GM12878 (cell line): ENCODE measurements around the gene TC2N. TPM values are rescaled to one million over a fixed set of nuclear protein-coding genes. Genes with fewer than 3 reads are reported as not detected.

ENCODE experiments used
- ATAC-seq: fragments of 200-7000 bp; cut with Tn5 transposase; 3 replicates; pipeline ENCODE4 v1.9.1; 2020; ENCODE audit warnings: mild to moderate bottlenecking, moderate library complexity
- BruUV-seq: library from RNA; stranded (reverse); fragments of 400-500 nt; replicated peaks from 2 replicates; lab custom pipeline; 2021; lab: Mats Ljungman, UMichigan
- CTCF ChIA-PET: fragments of 300-600 bp; sonication (Branson Sonifier 250); formaldehyde crosslinking; extraction: SDS; loops from one replicate; lab custom pipeline; 2021; ENCODE audit warnings: inconsistent platforms; lab: Yijun Ruan, JAX
- POLR2A ChIA-PET: fragments of 350-600 bp; formaldehyde crosslinking; extraction: SDS; loops from one replicate; lab custom pipeline; 2021; ENCODE audit warnings: inconsistent platforms; lab: Charles Lee
- RAD21 ChIA-PET: fragments of 300-600 bp; sonication (Branson Sonifier 250); formaldehyde crosslinking; loops from one replicate; lab custom pipeline; 2023; ENCODE audit warnings: antibody characterized with exemption; ENCODE audit not compliant: unreplicated experiment; lab: Charles Lee
- SMC1A ChIA-PET: fragments of 300-600 bp; sonication (Branson Sonifier 250); formaldehyde crosslinking; loops from one replicate; lab custom pipeline; 2023; ENCODE audit not compliant: unreplicated experiment, uncharacterized antibody; lab: Charles Lee
- DNase-seq: peaks from one replicate; pipeline ENCODE4 v3.0.0-alpha.2; 2011; ENCODE audit warnings: low read depth, low spot score
- FAIRE-seq: peaks from 3 replicates; lab custom pipeline; 2011; peaks lifted over from hg19 to GRCh38; lab: Jason Lieb, UNC
- H2AFZ ChIP-seq: 2 replicates; pipeline ENCODE4 v1.6.0; 2011; ENCODE audit warnings: low read depth, low read length, control low read depth; ENCODE audit not compliant: control insufficient read depth
- H3K27ac ChIP-seq: 2 replicates; pipeline ENCODE4 v1.5.1; 2011; ENCODE audit warnings: control low read depth; ENCODE audit not compliant: control insufficient read depth, insufficient read depth
- H3K27me3 ChIP-seq, 2 experiments: replicated peaks in 1 of 2; 2 replicates each; pipeline versions ENCODE4 v1.6.0 to v1.6.1; 2011; ENCODE audit warnings: low read length in 1 of 2; ENCODE audit not compliant: control insufficient read depth in 2 of 2, insufficient read depth in 2 of 2
- H3K36me3 ChIP-seq, 2 experiments: 2 replicates each; pipeline ENCODE4 v1.5.1; 2011; ENCODE audit warnings: low read length in 1 of 2; ENCODE audit not compliant: control insufficient read depth in 2 of 2, insufficient read depth in 2 of 2
- H3K4me1 ChIP-seq: 2 replicates; pipeline ENCODE4 v1.6.1; 2011; ENCODE audit warnings: mild to moderate bottlenecking, low read length, moderate library complexity, mixed read lengths; ENCODE audit not compliant: control insufficient read depth, insufficient read depth
- H3K4me2 ChIP-seq: 2 replicates; pipeline ENCODE4 v1.6.0; 2011; ENCODE audit warnings: control low read depth; ENCODE audit not compliant: control insufficient read depth, insufficient read depth
- H3K4me3 ChIP-seq: fragments of 200-600 bp; sonication (generic); 2 replicates; pipeline ENCODE4 v1.5.1; 2016
- H3K79me2 ChIP-seq: 2 replicates; pipeline ENCODE4 v1.6.0; 2011; ENCODE audit warnings: low read length; ENCODE audit not compliant: control insufficient read depth, insufficient read depth
- H3K9ac ChIP-seq: 2 replicates; pipeline ENCODE4 v1.8.0; 2011; ENCODE audit warnings: low read length, control low read depth, mixed read lengths; ENCODE audit not compliant: control insufficient read depth, insufficient read depth
- H3K9me3 ChIP-seq: replicated peaks from 3 replicates; pipeline ENCODE4 v1.5.1; 2011; ENCODE audit warnings: mild to moderate bottlenecking, low read length; ENCODE audit not compliant: control insufficient read depth, insufficient read depth
- H4K20me1 ChIP-seq: 2 replicates; pipeline ENCODE4 v1.6.0; 2011; ENCODE audit not compliant: control insufficient read depth, insufficient read depth
- BHLHE40 ChIP-seq, 2 experiments: fragments of 450-650 bp in 1 of 2; IDR thresholded peaks; 2 replicates each; pipeline ENCODE4 v1.6.1; 2011 to 2017; ENCODE audit warnings: low read depth in 2 of 2, borderline replicate concordance in 1 of 2, improper control_type of control experiment in 1 of 2, low read length in 1 of 2, mild to moderate bottlenecking in 1 of 2
- ESRRA ChIP-seq: IDR thresholded peaks from 2 replicates; pipeline ENCODE4 v1.6.1; 2012; ENCODE audit warnings: mild to moderate bottlenecking, low read length, improper control_type of control experiment
- ETV6 ChIP-seq, 2 experiments: fragments of 450-650 bp in 1 of 2; IDR thresholded peaks in 1 of 2; conservative IDR thresholded peaks in 1 of 2; 2 replicates each; pipeline ENCODE4 v1.6.1; 2014; ENCODE audit warnings: antibody characterized with exemption in 1 of 2, borderline replicate concordance in 1 of 2, low read depth in 1 of 2, mild to moderate bottlenecking in 1 of 2, moderate library complexity in 1 of 2
- MXI1 ChIP-seq: fragments of 150-350 bp; IDR thresholded peaks from 2 replicates; pipeline ENCODE4 v1.6.1; 2011; ENCODE audit warnings: low read depth, mild to moderate bottlenecking, inconsistent platforms, low read length, improper control_type of control experiment
- NR2C2 ChIP-seq: IDR thresholded peaks from 2 replicates; pipeline ENCODE4 v1.6.1; 2011; ENCODE audit warnings: borderline replicate concordance, low read depth; ENCODE audit not compliant: control insufficient read depth, insufficient read length
- POLR2A ChIP-seq: IDR thresholded peaks from 2 replicates; pipeline ENCODE4 v1.6.1; 2011; ENCODE audit warnings: low read depth, mild to moderate bottlenecking, low read length
- SIN3A ChIP-seq: IDR thresholded peaks from 2 replicates; pipeline ENCODE4 v1.6.1; 2012; ENCODE audit warnings: low read depth, low read length, improper control_type of control experiment
- SMARCA5 ChIP-seq: fragments of 450-650 bp; IDR thresholded peaks from 2 replicates; pipeline ENCODE4 v1.6.1; 2017; ENCODE audit warnings: mild to moderate bottlenecking
- WRNIP1 ChIP-seq: IDR thresholded peaks from 2 replicates; pipeline ENCODE4 v1.6.1; 2011; ENCODE audit warnings: low read depth, low read length, improper control_type of control experiment, borderline replicate concordance
- ZNF217 ChIP-seq: fragments of 450-650 bp; IDR thresholded peaks from 2 replicates; pipeline ENCODE4 v1.6.1; 2017; ENCODE audit warnings: antibody characterized with exemption, mild to moderate bottlenecking
- in situ Hi-C: fragments of 300-500 bp; cut with MboI; formaldehyde crosslinking; loops from 9 replicates; pipeline ENCODE4 v1.14.3; 2018; ENCODE audit warnings: mixed read lengths
- intact Hi-C: fragments of 100-400 bp; cut with micrococcal nuclease; formaldehyde crosslinking; loops from one replicate; pipeline ENCODE4 v1.14.2; 2022; ENCODE audit not compliant: unreplicated experiment
- polyA plus RNA-seq, 11 experiments: library from polyadenylated mRNA; depleted of rRNA in 4 of 11; unstranded in 6 of 11; stranded (reverse) in 5 of 11; fragments of >200 nt; fragmentation: Nextera tagmentation in 4 of 11; fragmentation: Illumina TruSeq in 1 of 11; extraction: Ambion mirVana in 4 of 11; extraction: Trizol in 1 of 11; gene quantifications; 1 replicate in 1 of 11; 2 replicates in 10 of 11; pipeline versions ENCODE4 v1.2.1 to v1.2.3, GENCODE V29; 2011 to 2016; ENCODE audit warnings: inconsistent platforms in 2 of 11, missing spikeins in 2 of 11, low read depth in 1 of 11
- total RNA-seq, 4 experiments: library from RNA; depleted of rRNA in 3 of 4; stranded (reverse); fragments of >200 nt in 3 of 4; fragmentation: Illumina TruSeq in 1 of 4; extraction: Trizol in 1 of 4; gene quantifications; 2 replicates each; pipeline versions ENCODE4 v1.2.1 to v1.2.3, GENCODE V29; 2013 to 2021
- TF ChIP-seq, protein P1 (sequence below): fragments of 450-650 bp; IDR thresholded peaks from 2 replicates; pipeline ENCODE4 v1.6.1; 2018; ENCODE audit warnings: borderline replicate concordance, mild to moderate bottlenecking; ENCODE audit not compliant: partially characterized antibody
- TF ChIP-seq, protein P2 (sequence below): fragments of 450-650 bp; IDR thresholded peaks from 2 replicates; pipeline ENCODE4 v1.6.1; 2018; ENCODE audit warnings: mild to moderate bottlenecking, low read depth, moderate library complexity; ENCODE audit not compliant: partially characterized antibody

The TC2N gene
- total and polyA plus RNA-seq, 10 of the 15 experiments (the other 5 are each of a cell fraction or from before 2014, with no cell fraction given), result 0.15 to 1.6 (median 0.35) TPM

DNA sequence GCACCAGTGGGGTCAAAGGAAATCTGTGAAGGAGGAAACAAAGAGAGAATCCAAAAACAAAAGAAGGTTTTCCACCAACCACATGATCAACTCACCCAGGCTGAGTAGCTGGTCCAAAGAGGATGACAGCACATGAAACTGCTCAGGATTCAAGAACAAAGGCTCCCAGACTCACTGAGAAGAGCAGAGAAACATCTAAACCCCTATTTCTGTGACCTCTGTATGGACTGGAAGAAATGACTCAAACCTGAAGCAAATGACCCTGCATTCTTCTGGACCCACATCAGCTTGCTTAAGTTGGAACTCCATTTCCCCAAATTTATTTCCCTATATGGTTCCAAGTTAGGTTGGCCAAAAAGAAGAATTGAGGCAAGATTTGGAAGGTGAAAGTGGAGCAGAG lies 26.3 kb downstream of the TC2N start:
- POLR2A ChIA-PET, result interaction anchor here (0.5 kb wide), 1 partner anchor 789 kb away, joined by 3 read pairs; no protein-coding TSS in a partner anchor
- BruUV-seq, result no TSS peak

More for the DNA sequence above, 26.3 kb downstream of the TC2N start:
- SMC1A ChIA-PET, result interaction anchor here (0.5 to 1.0 kb wide), 2 partner anchors 10 to 492 kb away, joined by 3 read pairs; no protein-coding TSS in a partner anchor
- RAD21 ChIA-PET, result no interaction called here
- intact Hi-C loops, result no loop called here
- no peak overlapping the region for H3K9ac ChIP-seq
- no peaks in the 10 kb centered on the region for H3K79me2 ChIP-seq
- no peak overlapping the region for H3K27ac ChIP-seq
- peaks cover 3% of the 10 kb centered on the region; the same call in 2 of the 3 replicates for H3K9me3 ChIP-seq
- TF ChIP-seq BHLHE40 (IDR thresholded peaks at IDR 0.05; ENCODE audit: borderline replicate concordance in 1 of 2, low read depth in 2 of 2, low read length in 1 of 2) (no peak), WRNIP1 (no peak), ZNF217 (no peak), SMARCA5 (no peak), ETV6 (conservative IDR thresholded peaks at IDR 0.05 in 1 of 2, IDR thresholded peaks at IDR 0.05 in 1 of 2; ENCODE audit: borderline replicate concordance in 1 of 2, low read depth in 1 of 2) (no peak), MXI1 (no peak), SIN3A (no peak), NR2C2 (no peak), POLR2A (no peak), ESRRA (no peak)
- TF ChIP-seq, protein P1, sequence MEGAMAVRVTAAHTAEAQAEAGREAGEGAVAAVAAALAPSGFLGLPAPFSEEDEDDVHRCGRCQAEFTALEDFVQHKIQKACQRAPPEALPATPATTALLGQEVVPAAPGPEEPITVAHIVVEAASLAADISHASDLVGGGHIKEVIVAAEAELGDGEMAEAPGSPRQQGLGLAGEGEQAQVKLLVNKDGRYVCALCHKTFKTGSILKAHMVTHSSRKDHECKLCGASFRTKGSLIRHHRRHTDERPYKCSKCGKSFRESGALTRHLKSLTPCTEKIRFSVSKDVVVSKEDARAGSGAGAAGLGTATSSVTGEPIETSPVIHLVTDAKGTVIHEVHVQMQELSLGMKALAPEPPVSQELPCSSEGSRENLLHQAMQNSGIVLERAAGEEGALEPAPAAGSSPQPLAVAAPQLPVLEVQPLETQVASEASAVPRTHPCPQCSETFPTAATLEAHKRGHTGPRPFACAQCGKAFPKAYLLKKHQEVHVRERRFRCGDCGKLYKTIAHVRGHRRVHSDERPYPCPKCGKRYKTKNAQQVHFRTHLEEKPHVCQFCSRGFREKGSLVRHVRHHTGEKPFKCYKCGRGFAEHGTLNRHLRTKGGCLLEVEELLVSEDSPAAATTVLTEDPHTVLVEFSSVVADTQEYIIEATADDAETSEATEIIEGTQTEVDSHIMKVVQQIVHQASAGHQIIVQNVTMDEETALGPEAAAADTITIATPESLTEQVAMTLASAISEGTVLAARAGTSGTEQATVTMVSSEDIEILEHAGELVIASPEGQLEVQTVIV, result no peak
- TF ChIP-seq, protein P2, sequence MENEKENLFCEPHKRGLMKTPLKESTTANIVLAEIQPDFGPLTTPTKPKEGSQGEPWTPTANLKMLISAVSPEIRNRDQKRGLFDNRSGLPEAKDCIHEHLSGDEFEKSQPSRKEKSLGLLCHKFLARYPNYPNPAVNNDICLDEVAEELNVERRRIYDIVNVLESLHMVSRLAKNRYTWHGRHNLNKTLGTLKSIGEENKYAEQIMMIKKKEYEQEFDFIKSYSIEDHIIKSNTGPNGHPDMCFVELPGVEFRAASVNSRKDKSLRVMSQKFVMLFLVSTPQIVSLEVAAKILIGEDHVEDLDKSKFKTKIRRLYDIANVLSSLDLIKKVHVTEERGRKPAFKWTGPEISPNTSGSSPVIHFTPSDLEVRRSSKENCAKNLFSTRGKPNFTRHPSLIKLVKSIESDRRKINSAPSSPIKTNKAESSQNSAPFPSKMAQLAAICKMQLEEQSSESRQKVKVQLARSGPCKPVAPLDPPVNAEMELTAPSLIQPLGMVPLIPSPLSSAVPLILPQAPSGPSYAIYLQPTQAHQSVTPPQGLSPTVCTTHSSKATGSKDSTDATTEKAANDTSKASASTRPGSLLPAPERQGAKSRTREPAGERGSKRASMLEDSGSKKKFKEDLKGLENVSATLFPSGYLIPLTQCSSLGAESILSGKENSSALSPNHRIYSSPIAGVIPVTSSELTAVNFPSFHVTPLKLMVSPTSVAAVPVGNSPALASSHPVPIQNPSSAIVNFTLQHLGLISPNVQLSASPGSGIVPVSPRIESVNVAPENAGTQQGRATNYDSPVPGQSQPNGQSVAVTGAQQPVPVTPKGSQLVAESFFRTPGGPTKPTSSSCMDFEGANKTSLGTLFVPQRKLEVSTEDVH, result no peak
- no peak overlapping the region for H3K4me2 ChIP-seq
- H3K36me3 ChIP-seq, result no peaks in the 10 kb centered on the region
- H3K4me1 ChIP-seq, result peaks cover 17% of the 10 kb centered on the region
- no peaks in the 10 kb centered on the region for H4K20me1 ChIP-seq
- FAIRE-seq (no peak), DNase-seq (no peak), ATAC-seq (no peak)
- CTCF ChIA-PET, result interaction anchor here (1.2 kb wide), 1 partner anchor 12 kb away, joined by 6 read pairs; no protein-coding TSS in a partner anchor
- in situ Hi-C loops, result no loop called here
- H3K27me3 ChIP-seq, result peaks cover 0 to under 1% of the 10 kb centered on the region in 2 experiments; a peak in 1 of 4 replicates
- H2AFZ ChIP-seq, result no peak overlapping the region
- H3K4me3 ChIP-seq, result no peak overlapping the region
